WTC11 (cell line): Measurements from ENCODE around the gene CLHC1. TPM values are rescaled to one million over a fixed set of nuclear protein-coding genes. Genes with fewer than 3 reads are reported as not detected.

Experiments used
- ATAC-seq: fragments of 200-7000 bp; cut with Tn5 transposase; 2 replicates; pipeline ENCODE4 v1.10.0; 2021; ENCODE audit warnings: mild to moderate bottlenecking, moderate library complexity
- CTCF ChIA-PET: fragments of 300-600 bp; sonication (Branson Sonifier 250); formaldehyde crosslinking; loops from one replicate; lab custom pipeline; 2021; ENCODE audit warnings: antibody characterized with exemption; lab: Charles Lee
- POLR2A ChIA-PET: fragments of 350-600 bp; sonication (Branson Sonifier 250); formaldehyde crosslinking; loops from one replicate; lab custom pipeline; 2021; ENCODE audit warnings: antibody characterized with exemption; lab: Charles Lee
- DNase-seq: peaks from one replicate; pipeline ENCODE4 v3.0.0; 2021; ENCODE audit warnings: low spot score
- H3K27ac Mint-ChIP-seq: 2 replicates; pipeline ENCODE4 v1.8.0; 2021; ENCODE audit warnings: mixed read lengths
- H3K27me3 Mint-ChIP-seq: 2 replicates; pipeline ENCODE4 v1.8.0; 2021; ENCODE audit warnings: low read depth, mild to moderate bottlenecking, moderate library complexity, mixed read lengths
- H3K36me3 Mint-ChIP-seq: 2 replicates; pipeline ENCODE4 v1.8.0; 2021; ENCODE audit warnings: mixed read lengths
- H3K4me1 Mint-ChIP-seq: 2 replicates; pipeline ENCODE4 v1.8.0; 2022; ENCODE audit warnings: mixed read lengths
- H3K4me3 Mint-ChIP-seq: 2 replicates; pipeline ENCODE4 v1.8.0; 2021; ENCODE audit warnings: mild to moderate bottlenecking, moderate library complexity, mixed read lengths
- H3K9me3 Mint-ChIP-seq: 2 replicates; pipeline ENCODE4 v1.8.0; 2021; ENCODE audit warnings: mixed read lengths
- ARID4B ChIP-seq: sonication (generic); formaldehyde crosslinking; IDR thresholded peaks from 2 replicates; pipeline ENCODE4 v1.8.0; 2023; ENCODE audit warnings: missing genetic modification reagents, mild to moderate bottlenecking, borderline replicate concordance
- ETV6 ChIP-seq: sonication (generic); formaldehyde crosslinking; IDR thresholded peaks from 2 replicates; pipeline ENCODE4 v1.8.1; 2022; ENCODE audit warnings: mild to moderate bottlenecking, missing genetic modification reagents
- FOXP4 ChIP-seq: sonication (generic); formaldehyde crosslinking; IDR thresholded peaks from 2 replicates; pipeline ENCODE4 v1.8.0; 2022; ENCODE audit warnings: mild to moderate bottlenecking, missing genetic modification reagents
- GRHL2 ChIP-seq: fragments of 250-450 bp; sonication (Bioruptor Pico); IDR thresholded peaks from 2 replicates; pipeline ENCODE4 v1.8.0; 2022; ENCODE audit warnings: mild to moderate bottlenecking, moderate library complexity; ENCODE audit not compliant: insufficient replicate concordance, severe bottlenecking
- MAX ChIP-seq: sonication (generic); formaldehyde crosslinking; IDR thresholded peaks from 2 replicates; pipeline ENCODE4 v1.8.0; 2022; ENCODE audit warnings: mild to moderate bottlenecking, missing genetic modification reagents
- NR2C2 ChIP-seq: sonication (generic); formaldehyde crosslinking; IDR thresholded peaks from 2 replicates; pipeline ENCODE4 v1.8.0; 2022; ENCODE audit warnings: mild to moderate bottlenecking, missing genetic modification reagents
- NR3C1 ChIP-seq: sonication (generic); formaldehyde crosslinking; conservative IDR thresholded peaks from 2 replicates; pipeline ENCODE4 v1.8.1; 2023; ENCODE audit warnings: low read depth, mild to moderate bottlenecking, missing genetic modification reagents
- RELA ChIP-seq: sonication (generic); formaldehyde crosslinking; IDR thresholded peaks from 2 replicates; pipeline ENCODE4 v1.8.1; 2022; ENCODE audit warnings: missing genetic modification reagents, mild to moderate bottlenecking, borderline replicate concordance
- STAT6 ChIP-seq: sonication (generic); formaldehyde crosslinking; conservative IDR thresholded peaks from 2 replicates; pipeline ENCODE4 v1.8.1; 2023; ENCODE audit warnings: mild to moderate bottlenecking, low read depth, missing genetic modification reagents, moderate library complexity
- TEAD4 ChIP-seq: sonication (generic); formaldehyde crosslinking; IDR thresholded peaks from 2 replicates; pipeline ENCODE4 v1.8.0; 2022; ENCODE audit warnings: mild to moderate bottlenecking, missing genetic modification reagents
- USF1 ChIP-seq: sonication (generic); formaldehyde crosslinking; IDR thresholded peaks from 2 replicates; pipeline ENCODE4 v1.8.0; 2022; ENCODE audit warnings: mild to moderate bottlenecking, missing genetic modification reagents
- ZBTB43 ChIP-seq: sonication (generic); formaldehyde crosslinking; IDR thresholded peaks from 2 replicates; pipeline ENCODE4 v1.8.1; 2023; ENCODE audit warnings: mild to moderate bottlenecking, missing genetic modification reagents
- ZMAT4 ChIP-seq: fragments of 250-450 bp; sonication (Bioruptor Pico); IDR thresholded peaks from 2 replicates; pipeline ENCODE4 v1.9.0; 2021; ENCODE audit warnings: mild to moderate bottlenecking
- ZNF219 ChIP-seq: sonication (generic); formaldehyde crosslinking; IDR thresholded peaks from 2 replicates; pipeline ENCODE4 v1.8.0; 2023; ENCODE audit warnings: missing genetic modification reagents, mild to moderate bottlenecking, borderline replicate concordance
- ZNF512 ChIP-seq: sonication (generic); formaldehyde crosslinking; IDR thresholded peaks from 2 replicates; pipeline ENCODE4 v1.8.1; 2022; ENCODE audit warnings: missing genetic modification reagents, borderline replicate concordance
- total RNA-seq: library from RNA; stranded (reverse); gene quantifications from 3 replicates; pipeline ENCODE4 v1.2.3, GENCODE V29; 2021

CLHC1 gene
- total RNA-seq, 1 experiment from 2014 or later, result 7.5 TPM

- TF ChIP-seq GRHL2 (no peak), USF1 (CRISPR knock-in tag) (no peak), ARID4B (CRISPR knock-in tag) (no peak), ZBTB43 (no peak), STAT6 (CRISPR knock-in tag) (no peak), FOXP4 (CRISPR knock-in tag) (no peak), ZNF512 (CRISPR knock-in tag) (no peak), RELA (CRISPR knock-in tag) (no peak)
These were observed 79.3 kb downstream of the CLHC1 start (continued) for GRCh38 chr2:55152475-55153412.

- Mint-ChIP-seq H3K27ac (no peak overlapping the region), H3K4me1 (peaks cover 21% of the 10 kb centered on the region), H3K27me3 (no peaks in the 10 kb centered on the region), H3K36me3 (no peaks in the 10 kb centered on the region), H3K4me3 (no peak overlapping the region), H3K9me3 (no peaks in the 10 kb centered on the region)
- ChIA-PET POLR2A (no interaction called here), CTCF (interaction anchor here (0.9 kb wide), 1 partner anchor 15 kb away, joined by 3 read pairs; no protein-coding TSS in a partner anchor)
- no peak for DNase-seq
- ATAC-seq, result no peak
- TF ChIP-seq MAX (no peak), ZMAT4 (CRISPR knock-in tag) (no peak), ZNF512 (CRISPR knock-in tag) (no peak), NR2C2 (no peak), ZNF219 (no peak), TEAD4 (no peak), NR3C1 (CRISPR knock-in tag) (no peak), ETV6 (CRISPR knock-in tag) (no peak)
These were observed 80.2 kb downstream of the CLHC1 start for GRCh38 chr2:55151733-55152433.
